ENCODE results near the gene TOMM40L.

Gene TOMM40L

GRCh38 chr1:161226320-161226711, 456 bp downstream of the TOMM40L start:
- H3K4me3 ChIP-seq (ENCODE audit: low read depth, low read length): peak overlapping the region; percentile 88
- no peak for DNase-seq (ENCODE audit: low read depth)
- TF ChIP-seq CTCF (IDR thresholded peaks at IDR 0.05; ENCODE audit: low read depth, low read length, missing control alignments): no peak
- in situ Hi-C loops (cut with HindIII; ENCODE audit: low sequenced_read_pairs): no loop called here

- in situ Hi-C loops (cut with HindIII; ENCODE audit: low sequenced_read_pairs): no loop called here
- no peak for TF ChIP-seq CTCF (IDR thresholded peaks at IDR 0.05; ENCODE audit: low read depth, low read length, missing control alignments)
- peak overlapping the region; percentile 88 for H3K4me3 ChIP-seq (ENCODE audit: low read depth, low read length)
- DNase-seq (ENCODE audit: low read depth): no peak
These were observed 899 bp downstream of the TOMM40L start for GRCh38 chr1:161226759-161227158.

GRCh38 chr1:161227196-161227871, 1.5 kb downstream of the TOMM40L start:
- peak overlapping the region; percentile 88 for H3K4me3 ChIP-seq (ENCODE audit: low read depth, low read length)
- peak; percentile 50 for DNase-seq (ENCODE audit: low read depth)
- peak; percentile 76 for TF ChIP-seq CTCF (IDR thresholded peaks at IDR 0.05; ENCODE audit: low read depth, low read length, missing control alignments)
- in situ Hi-C loops (cut with HindIII; ENCODE audit: low sequenced_read_pairs): no loop called here

- no peak for DNase-seq (ENCODE audit: low read depth)
- TF ChIP-seq CTCF (IDR thresholded peaks at IDR 0.05; ENCODE audit: low read depth, low read length, missing control alignments): no peak
- in situ Hi-C loops (cut with HindIII; ENCODE audit: low sequenced_read_pairs): no loop called here
- no peak overlapping the region for H3K4me3 ChIP-seq (ENCODE audit: low read depth, low read length)
These were observed 2.2 kb downstream of the TOMM40L start for GRCh38 chr1:161228032-161228431.

- TF ChIP-seq CTCF (IDR thresholded peaks at IDR 0.05; ENCODE audit: low read depth, low read length, missing control alignments): peak; percentile 10
- H3K4me3 ChIP-seq (ENCODE audit: low read depth, low read length): no peak overlapping the region
- in situ Hi-C loops (cut with HindIII; ENCODE audit: low sequenced_read_pairs): no loop called here
- DNase-seq (ENCODE audit: low read depth): no peak
These were observed 4.0 kb downstream of the TOMM40L start for GRCh38 chr1:161229896-161230295.

GRCh38 chr1:161230762-161231161, 4.9 kb downstream of the TOMM40L start:
- no peak for TF ChIP-seq CTCF (IDR thresholded peaks at IDR 0.05; ENCODE audit: low read depth, low read length, missing control alignments)
- in situ Hi-C loops (cut with HindIII; ENCODE audit: low sequenced_read_pairs): no loop called here
- no peak overlapping the region for H3K4me3 ChIP-seq (ENCODE audit: low read depth, low read length)
- DNase-seq (ENCODE audit: low read depth): no peak

All from astrocyte of the cerebellum (primary cell).